HG02981 (cell line): ENCODE data around the gene SYT4.

Experiments used
- ATAC-seq: cut with Tn5 transposase; IDR thresholded peaks from one replicate; pipeline ENCODE4 v1.9.1; 2021; ENCODE audit warnings: mild to moderate bottlenecking, moderate library complexity; ENCODE audit not compliant: unreplicated experiment

SYT4 gene

DNA sequence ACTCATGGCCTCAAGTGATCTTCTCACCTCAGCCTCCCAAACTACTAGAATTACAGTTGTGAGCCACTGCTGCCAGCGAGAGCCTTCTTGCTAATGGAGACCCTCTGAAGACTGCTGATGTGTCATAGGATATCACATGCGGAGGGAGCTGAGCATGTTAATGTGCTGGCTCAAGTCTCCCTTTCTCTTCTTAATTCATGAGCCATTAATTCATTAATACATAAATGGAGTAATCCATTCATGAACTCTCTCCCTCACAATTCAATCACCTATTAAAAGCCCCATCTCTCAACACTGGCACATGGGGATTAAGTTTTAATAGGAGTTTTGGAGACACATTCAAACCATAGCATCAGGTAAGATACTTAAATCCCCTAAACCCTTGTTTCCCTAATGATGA, 54.8 kb downstream of the SYT4 start:
- no peak for ATAC-seq

- no peak for ATAC-seq
Measured at GRCh38 chr18:43220691-43221090, 56.6 kb downstream of the SYT4 start.
